Panc1 (cell line): ENCODE results near the gene FZR1. TPM values are rescaled to one million over a fixed set of nuclear protein-coding genes. Genes with fewer than 3 reads are reported as not detected.

Experiments used
- ATAC-seq: fragments of 200-7000 bp; cut with Tn5 transposase; 2 replicates; pipeline ENCODE4 v1.9.1; 2020; ENCODE audit warnings: mild to moderate bottlenecking, moderate library complexity
- BruUV-seq: library from RNA; stranded (reverse); fragments of 400-500 nt; replicated peaks from 2 replicates; lab custom pipeline; 2021; lab: Mats Ljungman, UMichigan
- CTCF ChIA-PET: fragments of 300-600 bp; sonication (Branson Sonifier 250); formaldehyde crosslinking; loops from one replicate; lab custom pipeline; 2022; ENCODE audit warnings: antibody characterized with exemption; lab: Charles Lee
- POLR2A ChIA-PET: fragments of 300-600 bp; sonication (Branson Sonifier 250); formaldehyde crosslinking; loops from one replicate; lab custom pipeline; 2022; ENCODE audit warnings: antibody characterized with exemption; lab: Charles Lee
- DNase-seq: peaks from one replicate; pipeline ENCODE4 v3.0.0-alpha.2; 2010; ENCODE audit warnings: low read depth, low spot score
- H3K27ac ChIP-seq: 2 replicates; pipeline ENCODE4 v1.5.1; 2011; ENCODE audit warnings: mild to moderate bottlenecking, low read length, inconsistent platforms
- H3K27me3 ChIP-seq: fragments of 200-500 bp; sonication (Bioruptor generic); 2 replicates; pipeline ENCODE4 v1.6.0; 2014; ENCODE audit warnings: low read length, inconsistent platforms; ENCODE audit not compliant: control insufficient read depth, insufficient read depth
- H3K36me3 ChIP-seq: fragments of 200-500 bp; sonication (Bioruptor generic); 2 replicates; pipeline ENCODE4 v1.5.1; 2014; ENCODE audit warnings: inconsistent platforms, mild to moderate bottlenecking, low read length, moderate library complexity; ENCODE audit not compliant: control insufficient read depth, insufficient read depth
- H3K4me1 ChIP-seq: 2 replicates; pipeline ENCODE4 v1.5.1; 2011; ENCODE audit warnings: inconsistent platforms, mild to moderate bottlenecking, low read length, moderate library complexity; ENCODE audit not compliant: control insufficient read depth, insufficient read depth
- H3K4me3 ChIP-seq, 2 experiments: 2 replicates each; pipeline ENCODE4 v1.5.1; 2011 to 2012; ENCODE audit warnings: low read depth in 2 of 2, low read length in 2 of 2, mild to moderate bottlenecking in 2 of 2, inconsistent platforms in 1 of 2, moderate library complexity in 1 of 2
- H3K9me3 ChIP-seq: fragments of 200-500 bp; sonication (Bioruptor generic); 2 replicates; pipeline ENCODE4 v1.5.1; 2014; ENCODE audit warnings: low read depth, mild to moderate bottlenecking, inconsistent platforms, low read length, moderate library complexity; ENCODE audit not compliant: control insufficient read depth, insufficient read depth
- CTCF ChIP-seq: fragments of 450-650 bp; IDR thresholded peaks from 2 replicates; pipeline ENCODE4 v1.5.1; 2017; ENCODE audit warnings: mild to moderate bottlenecking
- POLR2AphosphoS5 ChIP-seq: IDR thresholded peaks from 2 replicates; pipeline ENCODE4 v1.6.1; 2012; ENCODE audit warnings: mild to moderate bottlenecking, low read depth, low read length, moderate library complexity
- SIN3A ChIP-seq: IDR thresholded peaks from 2 replicates; pipeline ENCODE4 v1.6.1; 2012; ENCODE audit warnings: low read depth, mild to moderate bottlenecking, low read length, moderate library complexity, borderline replicate concordance; ENCODE audit not compliant: insufficient read depth
- TCF7L2 ChIP-seq: IDR thresholded peaks from 2 replicates; pipeline ENCODE4 v1.6.1; 2011; ENCODE audit warnings: mild to moderate bottlenecking, low read depth, low read length, inconsistent platforms
- in situ Hi-C: cut with HindIII; loops from 2 replicates; pipeline ENCODE4 v1.10.0; 2016; ENCODE audit warnings: low sequenced_read_pairs, low pct_unique_long_range_greater_than_20kb
- intact Hi-C: fragments of 100-400 bp; cut with micrococcal nuclease; formaldehyde crosslinking; loops from one replicate; pipeline ENCODE4 v1.10.0; 2022; ENCODE audit not compliant: unreplicated experiment
- total RNA-seq: library from RNA; stranded (reverse); gene quantifications from one replicate; pipeline ENCODE4 v1.2.1, GENCODE V29; 2021; ENCODE audit not compliant: unreplicated experiment
- TF ChIP-seq, protein P1 (sequence below), 2 experiments: IDR thresholded peaks; 2 replicates each; pipeline ENCODE4 v1.6.1; 2011 to 2012; ENCODE audit warnings: low read depth in 2 of 2, control low read depth in 1 of 2, low read length in 1 of 2, mild to moderate bottlenecking in 1 of 2, moderate library complexity in 1 of 2; ENCODE audit not compliant: insufficient read depth in 1 of 2

The FZR1 gene
- total RNA-seq, 1 experiment from 2014 or later, result 48.7 TPM

GRCh38 chr19:3530389-3530788 is 24.3 kb downstream of the FZR1 start:
- H3K9me3 ChIP-seq, result no peaks in the 10 kb centered on the region
- ATAC-seq, result no peak
- in situ Hi-C loops (no loop called here), intact Hi-C loops (no loop called here)
- no peaks in the 10 kb centered on the region for H3K27me3 ChIP-seq
- ChIA-PET POLR2A (no interaction called here), CTCF (interaction anchor here (0.6 kb wide), 1 partner anchor 45 kb away, joined by 3 read pairs; no protein-coding TSS in a partner anchor)
- no peaks in the 10 kb centered on the region for H3K4me1 ChIP-seq
- TF ChIP-seq SIN3A, result no peak
- H3K4me3 ChIP-seq, result no peak overlapping the region
- no TSS peak for BruUV-seq
- DNase-seq, result no peak
- H3K36me3 ChIP-seq, result no peaks in the 10 kb centered on the region; the same call in 1 of the 2 replicates
- no peak overlapping the region for H3K27ac ChIP-seq

- H3K27ac ChIP-seq, result no peak overlapping the region
- no peaks in the 10 kb centered on the region for H3K9me3 ChIP-seq
- ATAC-seq, result no peak
- no peak overlapping the region for H3K4me3 ChIP-seq
- ChIA-PET POLR2A (no interaction called here), CTCF (no interaction called here)
- DNase-seq, result no peak
- intact Hi-C loops (no loop called here), in situ Hi-C loops (no loop called here)
- no peaks in the 10 kb centered on the region for H3K27me3 ChIP-seq
- H3K36me3 ChIP-seq, result no peaks in the 10 kb centered on the region; the same call in 1 of the 2 replicates
- BruUV-seq, result no TSS peak
- 0 out of 2 replicates have a peak, but pooled peaks cover 4% of the 10 kb centered on the region for H3K4me1 ChIP-seq
- TF ChIP-seq TCF7L2 (no peak), POLR2AphosphoS5 (no peak), CTCF (no peak), SIN3A (no peak)
- TF ChIP-seq, protein P1, sequence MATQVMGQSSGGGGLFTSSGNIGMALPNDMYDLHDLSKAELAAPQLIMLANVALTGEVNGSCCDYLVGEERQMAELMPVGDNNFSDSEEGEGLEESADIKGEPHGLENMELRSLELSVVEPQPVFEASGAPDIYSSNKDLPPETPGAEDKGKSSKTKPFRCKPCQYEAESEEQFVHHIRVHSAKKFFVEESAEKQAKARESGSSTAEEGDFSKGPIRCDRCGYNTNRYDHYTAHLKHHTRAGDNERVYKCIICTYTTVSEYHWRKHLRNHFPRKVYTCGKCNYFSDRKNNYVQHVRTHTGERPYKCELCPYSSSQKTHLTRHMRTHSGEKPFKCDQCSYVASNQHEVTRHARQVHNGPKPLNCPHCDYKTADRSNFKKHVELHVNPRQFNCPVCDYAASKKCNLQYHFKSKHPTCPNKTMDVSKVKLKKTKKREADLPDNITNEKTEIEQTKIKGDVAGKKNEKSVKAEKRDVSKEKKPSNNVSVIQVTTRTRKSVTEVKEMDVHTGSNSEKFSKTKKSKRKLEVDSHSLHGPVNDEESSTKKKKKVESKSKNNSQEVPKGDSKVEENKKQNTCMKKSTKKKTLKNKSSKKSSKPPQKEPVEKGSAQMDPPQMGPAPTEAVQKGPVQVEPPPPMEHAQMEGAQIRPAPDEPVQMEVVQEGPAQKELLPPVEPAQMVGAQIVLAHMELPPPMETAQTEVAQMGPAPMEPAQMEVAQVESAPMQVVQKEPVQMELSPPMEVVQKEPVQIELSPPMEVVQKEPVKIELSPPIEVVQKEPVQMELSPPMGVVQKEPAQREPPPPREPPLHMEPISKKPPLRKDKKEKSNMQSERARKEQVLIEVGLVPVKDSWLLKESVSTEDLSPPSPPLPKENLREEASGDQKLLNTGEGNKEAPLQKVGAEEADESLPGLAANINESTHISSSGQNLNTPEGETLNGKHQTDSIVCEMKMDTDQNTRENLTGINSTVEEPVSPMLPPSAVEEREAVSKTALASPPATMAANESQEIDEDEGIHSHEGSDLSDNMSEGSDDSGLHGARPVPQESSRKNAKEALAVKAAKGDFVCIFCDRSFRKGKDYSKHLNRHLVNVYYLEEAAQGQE (IDR thresholded peaks at IDR 0.05; ENCODE audit: insufficient read depth in 1 of 2, low read depth in 2 of 2, low read length in 1 of 2), result no peak
Observed at GRCh38 chr19:3531716-3532115, 25.6 kb downstream of the FZR1 start.

DNA sequence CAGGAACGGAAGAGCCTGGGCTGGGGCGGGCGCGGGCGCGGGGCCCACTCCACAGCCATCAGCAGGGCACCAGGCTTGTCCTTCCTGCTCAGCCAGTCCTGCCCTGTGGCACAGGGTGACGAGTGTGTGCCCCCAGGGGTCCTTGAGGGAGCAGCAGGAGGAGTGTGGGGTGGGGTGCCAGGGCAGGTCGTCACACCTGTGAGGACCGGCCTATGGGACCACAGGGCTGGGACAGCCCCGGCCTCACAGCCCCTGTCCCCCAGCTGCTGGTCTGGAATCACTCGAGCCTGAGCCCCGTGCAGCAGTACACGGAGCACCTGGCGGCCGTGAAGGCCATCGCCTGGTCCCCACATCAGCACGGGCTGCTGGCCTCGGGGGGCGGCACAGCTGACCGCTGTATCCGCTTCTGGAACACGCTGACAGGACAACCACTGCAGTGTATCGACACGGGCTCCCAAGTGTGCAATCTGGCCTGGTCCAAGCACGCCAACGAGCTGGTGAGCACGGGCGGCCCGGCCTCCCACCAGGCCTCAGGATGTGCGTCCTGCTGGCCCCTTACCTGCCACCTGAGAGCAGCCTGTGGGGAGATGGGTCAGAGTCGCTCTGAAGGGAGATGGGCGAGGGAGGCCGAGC is 26.2 kb downstream of the FZR1 start:
- ChIA-PET CTCF (no interaction called here), POLR2A (no interaction called here)
- no peak overlapping the region for H3K27ac ChIP-seq
- peaks cover 4% of the 10 kb centered on the region; the same call in 1 of the 2 replicates for H3K4me1 ChIP-seq
- in situ Hi-C loops, result no loop called here
- DNase-seq, result no peak
- intact Hi-C loops, result no loop called here
- no peaks in the 10 kb centered on the region; the same call in 1 of the 2 replicates for H3K36me3 ChIP-seq
- no peak for ATAC-seq
- TF ChIP-seq CTCF, result no peak
- no peak for TF ChIP-seq POLR2AphosphoS5
- TF ChIP-seq, protein P1 (IDR thresholded peaks at IDR 0.05; ENCODE audit: insufficient read depth in 1 of 2, low read depth in 2 of 2, low read length in 1 of 2), result no peak
- no peak for TF ChIP-seq TCF7L2
- TF ChIP-seq SIN3A, result no peak
- no peaks in the 10 kb centered on the region for H3K9me3 ChIP-seq
- no peak overlapping the region for H3K4me3 ChIP-seq
- BruUV-seq, result no TSS peak
- no peaks in the 10 kb centered on the region for H3K27me3 ChIP-seq
